Caco-2 (cell line): Measurements from ENCODE around the gene UBR3. TPM values are rescaled to one million over a fixed set of nuclear protein-coding genes. Genes with fewer than 3 reads are reported as not detected.

Experiments used
- BruUV-seq: library from RNA; stranded (reverse); fragments of 400-500 nt; replicated peaks from 2 replicates; lab custom pipeline; 2021; lab: Mats Ljungman, UMichigan
- CTCF ChIA-PET: fragments of 300-600 bp; sonication (Branson Sonifier 250); formaldehyde crosslinking; loops from one replicate; lab custom pipeline; 2022; ENCODE audit warnings: antibody characterized with exemption; lab: Charles Lee
- POLR2A ChIA-PET: fragments of 300-600 bp; sonication (Branson Sonifier 250); formaldehyde crosslinking; loops from one replicate; lab custom pipeline; 2022; ENCODE audit warnings: antibody characterized with exemption; lab: Charles Lee
- DNase-seq, 2 experiments: peaks; one replicate each; pipeline versions ENCODE4 v3.0.0 to v3.0.0-alpha.2; 2020 to 2022
- H3K27me3 ChIP-seq: replicated peaks from 2 replicates; pipeline ENCODE4 v1.6.0; 2011; ENCODE audit warnings: low read length; ENCODE audit not compliant: control insufficient read depth, insufficient read depth
- H3K36me3 ChIP-seq: 2 replicates; pipeline ENCODE4 v1.5.1; 2011; ENCODE audit warnings: low read length; ENCODE audit not compliant: control insufficient read depth, insufficient read depth
- H3K4me1 ChIP-seq: fragments of 250-450 bp; sonication (Bioruptor Pico); 2 replicates; pipeline ENCODE4 v1.5.1; 2020; ENCODE audit warnings: mild to moderate bottlenecking
- H3K4me3 ChIP-seq: 2 replicates; pipeline ENCODE4 v1.5.1; 2011; ENCODE audit warnings: low read depth, mild to moderate bottlenecking, control low read depth, low read length
- H3K9me3 ChIP-seq: fragments of 250-450 bp; sonication (Bioruptor Pico); 2 replicates; pipeline ENCODE4 v1.5.1; 2020; ENCODE audit warnings: mild to moderate bottlenecking, moderate library complexity
- H3K27ac Mint-ChIP-seq: one replicate; pipeline ENCODE4 v1.8.0; 2022; ENCODE audit warnings: mixed read lengths; ENCODE audit not compliant: unreplicated experiment
- H3K27me3 Mint-ChIP-seq: one replicate; pipeline ENCODE4 v1.8.0; 2022; ENCODE audit warnings: mixed read lengths; ENCODE audit not compliant: insufficient read depth, unreplicated experiment
- H3K36me3 Mint-ChIP-seq: one replicate; pipeline ENCODE4 v1.8.0; 2022; ENCODE audit warnings: mild to moderate bottlenecking, mixed read lengths; ENCODE audit not compliant: insufficient read depth, unreplicated experiment
- H3K4me1 Mint-ChIP-seq: one replicate; pipeline ENCODE4 v1.8.0; 2022; ENCODE audit warnings: low read depth, mixed read lengths; ENCODE audit not compliant: unreplicated experiment
- H3K4me3 Mint-ChIP-seq: one replicate; pipeline ENCODE4 v1.8.0; 2022; ENCODE audit warnings: mild to moderate bottlenecking, moderate library complexity, mixed read lengths; ENCODE audit not compliant: unreplicated experiment
- H3K9me3 Mint-ChIP-seq: one replicate; pipeline ENCODE4 v1.8.0; 2022; ENCODE audit warnings: mixed read lengths; ENCODE audit not compliant: unreplicated experiment
- intact Hi-C: fragments of 100-400 bp; cut with micrococcal nuclease; formaldehyde crosslinking; loops from one replicate; pipeline ENCODE4 v1.10.0; 2022; ENCODE audit not compliant: unreplicated experiment
- total RNA-seq: library from RNA; stranded (reverse); gene quantifications from 2 replicates; pipeline ENCODE4 v1.2.3, GENCODE V29; 2022
- TF ChIP-seq, protein P1 (sequence below), 2 experiments: fragments of 200-600 bp in 1 of 2; IDR thresholded peaks; 1 replicate in 1 of 2; 2 replicates in 1 of 2; pipeline versions ENCODE4 v1.5.1 to v1.8.0; 2011 to 2022; ENCODE audit warnings: antibody characterized with exemption in 1 of 2, control low read depth in 1 of 2, inconsistent platforms in 1 of 2, low read depth in 1 of 2, low read length in 1 of 2, mild to moderate bottlenecking in 1 of 2, moderate library complexity in 1 of 2; ENCODE audit not compliant: insufficient read depth in 1 of 2, severe bottlenecking in 1 of 2, unreplicated experiment in 1 of 2

UBR3 gene
- total RNA-seq, 1 experiment from 2014 or later, result 35.7 TPM

DNA sequence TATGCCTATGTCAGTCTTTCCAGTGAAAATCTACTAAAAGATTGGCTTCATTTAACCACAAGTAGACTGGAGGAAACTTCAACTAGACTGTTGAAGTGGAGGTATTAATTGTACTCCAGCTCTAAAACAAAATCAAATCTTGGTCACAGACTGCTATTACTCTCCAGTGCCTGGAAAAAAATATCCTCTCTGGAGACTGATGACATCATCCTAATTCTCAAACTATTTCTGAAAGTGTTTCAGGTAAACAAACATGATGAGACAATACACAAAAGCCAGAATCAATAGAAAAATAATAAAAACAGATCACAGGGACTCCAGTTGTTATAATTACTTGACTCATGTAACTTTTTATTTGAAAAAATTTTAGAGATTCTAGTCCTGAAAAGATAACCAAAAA is 263.0 kb downstream of the UBR3 start:
- DNase-seq, result no peak
- H3K36me3 ChIP-seq, result no peaks in the 10 kb centered on the region
- no peaks in the 10 kb centered on the region for H3K4me1 ChIP-seq
- intact Hi-C loops, result no loop called here
- no peak overlapping the region for H3K4me3 Mint-ChIP-seq
- H3K27me3 Mint-ChIP-seq, result no peaks in the 10 kb centered on the region
- no peak overlapping the region for H3K27ac Mint-ChIP-seq
- ChIA-PET POLR2A (interaction anchor here (0.6 kb wide), 1 partner anchor 229 kb away, joined by 4 read pairs; no protein-coding TSS in a partner anchor), CTCF (interaction anchor here (0.6 kb wide), 1 partner anchor 68 kb away, joined by 3 read pairs; no protein-coding TSS in a partner anchor)
- H3K36me3 Mint-ChIP-seq, result no peaks in the 10 kb centered on the region
- TF ChIP-seq, protein P1, sequence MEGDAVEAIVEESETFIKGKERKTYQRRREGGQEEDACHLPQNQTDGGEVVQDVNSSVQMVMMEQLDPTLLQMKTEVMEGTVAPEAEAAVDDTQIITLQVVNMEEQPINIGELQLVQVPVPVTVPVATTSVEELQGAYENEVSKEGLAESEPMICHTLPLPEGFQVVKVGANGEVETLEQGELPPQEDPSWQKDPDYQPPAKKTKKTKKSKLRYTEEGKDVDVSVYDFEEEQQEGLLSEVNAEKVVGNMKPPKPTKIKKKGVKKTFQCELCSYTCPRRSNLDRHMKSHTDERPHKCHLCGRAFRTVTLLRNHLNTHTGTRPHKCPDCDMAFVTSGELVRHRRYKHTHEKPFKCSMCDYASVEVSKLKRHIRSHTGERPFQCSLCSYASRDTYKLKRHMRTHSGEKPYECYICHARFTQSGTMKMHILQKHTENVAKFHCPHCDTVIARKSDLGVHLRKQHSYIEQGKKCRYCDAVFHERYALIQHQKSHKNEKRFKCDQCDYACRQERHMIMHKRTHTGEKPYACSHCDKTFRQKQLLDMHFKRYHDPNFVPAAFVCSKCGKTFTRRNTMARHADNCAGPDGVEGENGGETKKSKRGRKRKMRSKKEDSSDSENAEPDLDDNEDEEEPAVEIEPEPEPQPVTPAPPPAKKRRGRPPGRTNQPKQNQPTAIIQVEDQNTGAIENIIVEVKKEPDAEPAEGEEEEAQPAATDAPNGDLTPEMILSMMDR (IDR thresholded peaks at IDR 0.05; ENCODE audit: insufficient read depth in 1 of 2, low read depth in 1 of 2, low read length in 1 of 2, severe bottlenecking in 1 of 2, unreplicated experiment in 1 of 2), result no peak
- BruUV-seq, result no TSS peak
- H3K4me1 Mint-ChIP-seq, result no peaks in the 10 kb centered on the region
- H3K4me3 ChIP-seq, result no peak overlapping the region
- no peaks in the 10 kb centered on the region for H3K27me3 ChIP-seq
- H3K9me3 Mint-ChIP-seq, result no peaks in the 10 kb centered on the region
- no peaks in the 10 kb centered on the region for H3K9me3 ChIP-seq

DNA sequence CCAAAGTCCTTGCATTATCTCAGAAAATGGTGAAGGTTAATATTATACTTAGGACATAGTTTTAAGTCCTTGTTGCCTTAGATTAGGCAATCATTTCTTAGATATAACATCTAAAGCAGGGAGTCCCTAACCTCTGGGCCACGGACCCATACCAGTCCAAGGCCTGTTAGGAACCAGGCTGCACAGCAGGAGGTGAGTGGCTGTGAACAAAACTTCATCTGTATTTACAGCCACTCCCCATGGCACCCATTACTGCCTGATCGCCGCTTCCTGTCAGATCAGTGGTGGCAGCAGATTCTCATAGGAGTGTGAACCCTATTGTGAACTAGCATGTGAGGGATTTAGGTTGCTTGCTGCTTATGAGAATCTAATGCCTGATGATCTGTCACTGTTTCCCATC is 264.2 kb downstream of the UBR3 start:
- CTCF ChIA-PET, result no interaction called here
- Histone ChIP-seq H3K4me1 (no peaks in the 10 kb centered on the region), H3K36me3 (no peaks in the 10 kb centered on the region), H3K4me3 (no peak overlapping the region), H3K27me3 (no peaks in the 10 kb centered on the region), H3K9me3 (no peaks in the 10 kb centered on the region)
- Mint-ChIP-seq H3K27ac (no peak overlapping the region), H3K4me3 (no peak overlapping the region), H3K36me3 (no peaks in the 10 kb centered on the region), H3K27me3 (no peaks in the 10 kb centered on the region), H3K4me1 (no peaks in the 10 kb centered on the region), H3K9me3 (no peaks in the 10 kb centered on the region)
- intact Hi-C loops, result no loop called here
- no TSS peak for BruUV-seq
- POLR2A ChIA-PET, result no interaction called here
- TF ChIP-seq, protein P1 (IDR thresholded peaks at IDR 0.05; ENCODE audit: insufficient read depth in 1 of 2, low read depth in 1 of 2, low read length in 1 of 2, severe bottlenecking in 1 of 2, unreplicated experiment in 1 of 2), result no peak
- no peak for DNase-seq

DNA sequence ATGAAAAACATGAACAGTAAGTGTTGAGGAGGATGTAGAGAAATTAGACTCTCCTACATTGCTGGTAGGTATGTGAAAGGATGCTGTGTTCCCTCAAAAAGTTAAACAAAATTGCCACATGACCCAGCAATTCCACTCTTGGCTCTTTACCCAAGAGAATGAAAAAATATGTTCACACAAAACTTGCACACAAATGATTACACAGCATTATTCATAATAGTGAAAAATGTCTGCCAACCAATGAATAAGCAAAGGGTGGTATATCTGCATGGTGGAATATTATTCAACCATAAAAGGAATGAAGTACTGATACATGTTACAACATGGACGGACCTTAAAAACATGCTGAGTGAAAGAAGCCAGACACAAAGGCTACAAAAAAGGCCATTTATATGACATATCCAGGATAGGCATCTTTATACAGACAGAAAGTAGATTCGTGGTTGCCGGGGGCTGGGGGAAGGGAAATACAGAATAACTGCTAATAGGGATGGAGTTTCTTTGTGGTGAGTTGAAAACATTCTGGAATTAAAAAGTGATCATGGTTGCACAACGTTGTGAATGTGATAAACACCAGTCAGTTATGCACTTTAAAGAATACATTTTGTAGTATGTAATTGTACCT is 265.3 kb downstream of the UBR3 start:
- Histone ChIP-seq H3K4me3 (no peak overlapping the region), H3K4me1 (no peaks in the 10 kb centered on the region), H3K27me3 (no peaks in the 10 kb centered on the region), H3K36me3 (no peaks in the 10 kb centered on the region), H3K9me3 (no peaks in the 10 kb centered on the region)
- Mint-ChIP-seq H3K27ac (no peak overlapping the region), H3K36me3 (no peaks in the 10 kb centered on the region), H3K4me1 (no peaks in the 10 kb centered on the region), H3K9me3 (no peaks in the 10 kb centered on the region), H3K4me3 (no peak overlapping the region), H3K27me3 (no peaks in the 10 kb centered on the region)
- TF ChIP-seq, protein P1 (IDR thresholded peaks at IDR 0.05; ENCODE audit: insufficient read depth in 1 of 2, low read depth in 1 of 2, low read length in 1 of 2, severe bottlenecking in 1 of 2, unreplicated experiment in 1 of 2), result no peak
- DNase-seq, result no peak
- ChIA-PET POLR2A (no interaction called here), CTCF (no interaction called here)
- BruUV-seq, result no TSS peak
- intact Hi-C loops, result no loop called here
